Esophagus squamous epithelium (tissue), 5 donors: ENCODE measurements around the gene MXI1. TPM values are rescaled to one million over a fixed set of nuclear protein-coding genes. Genes with fewer than 3 reads are reported as not detected.

Source experiments
- DNase-seq: peaks from one replicate; lab custom pipeline; 2025; lab: John Stamatoyannopoulos, UW
- H3K27ac ChIP-seq, 4 donors: fragments of 200-600 bp; sonication (generic); one replicate each; pipeline ENCODE4 v1.5.1; 2016 to 2019; ENCODE audit warnings: mild to moderate bottlenecking in 1 of 4
- H3K27me3 ChIP-seq, 4 donors: fragments of 200-600 bp; sonication (generic); 1 replicate in 3 of 4; 2 replicates in 1 of 4; pipeline versions ENCODE4 v1.5.1 to v1.6.0; 2017 to 2021; ENCODE audit warnings: antibody characterized with exemption in 1 of 4
- H3K36me3 ChIP-seq, 3 donors: fragments of 200-600 bp; sonication (generic); one replicate each; pipeline ENCODE4 v1.5.1; 2016 to 2019
- H3K4me1 ChIP-seq, 3 donors: fragments of 200-600 bp; sonication (generic); one replicate each; pipeline ENCODE4 v1.5.1; 2017 to 2019
- H3K4me3 ChIP-seq, 4 donors: fragments of 200-600 bp; sonication (generic); 1 replicate in 3 of 4; 2 replicates in 1 of 4; pipeline ENCODE4 v1.5.1; 2016 to 2019; ENCODE audit warnings: mild to moderate bottlenecking in 2 of 4, moderate library complexity in 1 of 4
- H3K9me3 ChIP-seq, 3 donors: fragments of 200-600 bp; sonication (generic); one replicate each; pipeline ENCODE4 v1.5.1; 2016 to 2019
- POLR2A ChIP-seq, 4 donors: fragments of 450-650 bp; IDR thresholded peaks; one replicate each; pipeline ENCODE4 v1.6.1; 2017; ENCODE audit warnings: antibody characterized with exemption in 4 of 4, mild to moderate bottlenecking in 4 of 4, moderate library complexity in 3 of 4
- WGBS, 2 donors: methylation state at CpG; one replicate each; pipeline ENCODE4 v1.1.5; 2018; 5-methylcytosine and 5-hydroxymethylcytosine counted together
- intact Hi-C: fragments of 100-400 bp; cut with DNase I; formaldehyde crosslinking; loops from one replicate; pipeline ENCODE4 v1.15.0; 2022
- total RNA-seq, 4 donors: library from RNA; depleted of rRNA; stranded (reverse); fragments of >200 nt; gene quantifications; one replicate each; pipeline ENCODE4 v1.1.0, GENCODE V29; 2016
- TF ChIP-seq, protein P1 (sequence below), 6 experiments: fragments of 450-650 bp in 4 of 6; fragments of 200-600 bp in 2 of 6; sonication (generic) in 2 of 6; IDR thresholded peaks; one replicate each; pipeline ENCODE4 v1.5.1; 2016 to 2019; ENCODE audit warnings: antibody characterized with exemption in 6 of 6, mild to moderate bottlenecking in 4 of 6, moderate library complexity in 4 of 6
- donor health status: DM: yes; HTN: yes; CAD: no.

Gene MXI1
- total RNA-seq, 4 donors from 2014 or later, result 16.0 to 53.2 (median 35.0) TPM

GRCh38 chr10:110225756-110226542 lies 18.5 kb downstream of the MXI1 start:
- peak overlapping the region; percentile 62 to 96 (median 72) for H3K4me3 ChIP-seq
- H3K4me1 ChIP-seq, result peaks cover 16 to 56% (median 29%) of the 10 kb centered on the region in 3 donors
- TF ChIP-seq POLR2A (IDR thresholded peaks at IDR 0.05), result peak in 2 of 4 donors; percentile 41 to 43
- TF ChIP-seq, protein P1, sequence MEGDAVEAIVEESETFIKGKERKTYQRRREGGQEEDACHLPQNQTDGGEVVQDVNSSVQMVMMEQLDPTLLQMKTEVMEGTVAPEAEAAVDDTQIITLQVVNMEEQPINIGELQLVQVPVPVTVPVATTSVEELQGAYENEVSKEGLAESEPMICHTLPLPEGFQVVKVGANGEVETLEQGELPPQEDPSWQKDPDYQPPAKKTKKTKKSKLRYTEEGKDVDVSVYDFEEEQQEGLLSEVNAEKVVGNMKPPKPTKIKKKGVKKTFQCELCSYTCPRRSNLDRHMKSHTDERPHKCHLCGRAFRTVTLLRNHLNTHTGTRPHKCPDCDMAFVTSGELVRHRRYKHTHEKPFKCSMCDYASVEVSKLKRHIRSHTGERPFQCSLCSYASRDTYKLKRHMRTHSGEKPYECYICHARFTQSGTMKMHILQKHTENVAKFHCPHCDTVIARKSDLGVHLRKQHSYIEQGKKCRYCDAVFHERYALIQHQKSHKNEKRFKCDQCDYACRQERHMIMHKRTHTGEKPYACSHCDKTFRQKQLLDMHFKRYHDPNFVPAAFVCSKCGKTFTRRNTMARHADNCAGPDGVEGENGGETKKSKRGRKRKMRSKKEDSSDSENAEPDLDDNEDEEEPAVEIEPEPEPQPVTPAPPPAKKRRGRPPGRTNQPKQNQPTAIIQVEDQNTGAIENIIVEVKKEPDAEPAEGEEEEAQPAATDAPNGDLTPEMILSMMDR (IDR thresholded peaks at IDR 0.05), result peak; percentile 30 to 90 (median 64)
- intact Hi-C loops, result loop anchor here (10.0 kb wide), 1 partner anchor 49 kb away; no protein-coding TSS in a partner anchor
- WGBS, 2 donors, result 0% methylated on average over 1 to 12 of the region's 103 CpGs
- no peaks in the 10 kb centered on the region for H3K9me3 ChIP-seq
- H3K27ac ChIP-seq, result peak overlapping the region; percentile 85 to 98 (median 94)
- peak; percentile 53 for DNase-seq
- no peaks in the 10 kb centered on the region for H3K27me3 ChIP-seq
- peaks cover 0 to 29% (median 0%) of the 10 kb centered on the region in 3 donors for H3K36me3 ChIP-seq

DNA sequence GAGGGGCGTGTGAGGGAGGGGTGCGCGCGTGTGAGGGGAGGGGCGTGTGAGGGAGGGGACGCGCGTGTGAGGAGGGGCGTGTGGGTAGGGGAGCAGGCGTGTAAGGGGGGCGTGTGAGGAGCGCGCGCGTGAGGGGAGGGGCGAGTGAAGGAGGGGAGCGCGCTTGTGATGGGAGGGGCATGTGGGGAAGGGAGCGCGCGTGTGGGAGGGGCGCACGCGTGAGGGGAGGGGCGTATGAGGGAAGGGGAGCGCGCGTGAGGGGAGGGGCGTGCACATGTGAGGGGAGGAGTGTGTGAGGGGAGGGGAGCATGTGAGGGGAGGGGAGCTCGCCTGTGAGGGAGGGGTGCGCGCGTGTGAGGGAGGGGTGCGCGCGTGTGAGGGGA lies 19.1 kb downstream of the MXI1 start:
- intact Hi-C loops, result loop anchor here (10.0 kb wide), 1 partner anchor 48 kb away; no protein-coding TSS in a partner anchor
- 0% methylated on average over 2 of the region's 36 CpGs; no CpG with 5 or more reads in 1 of the 2 donors for WGBS, 2 donors
- H3K36me3 ChIP-seq, result peaks cover 0 to 33% (median 0%) of the 10 kb centered on the region in 3 donors
- peaks cover 16 to 50% (median 23%) of the 10 kb centered on the region in 3 donors for H3K4me1 ChIP-seq
- H3K4me3 ChIP-seq, result peak overlapping the region; percentile 62 to 96 (median 72)
- no peaks in the 10 kb centered on the region for H3K27me3 ChIP-seq
- H3K9me3 ChIP-seq, result no peaks in the 10 kb centered on the region
- TF ChIP-seq, protein P1 (IDR thresholded peaks at IDR 0.05), result no peak
- TF ChIP-seq POLR2A (IDR thresholded peaks at IDR 0.05), result no peak
- peak overlapping the region; percentile 85 to 98 (median 94) for H3K27ac ChIP-seq
- peak; percentile 93 for DNase-seq

DNA sequence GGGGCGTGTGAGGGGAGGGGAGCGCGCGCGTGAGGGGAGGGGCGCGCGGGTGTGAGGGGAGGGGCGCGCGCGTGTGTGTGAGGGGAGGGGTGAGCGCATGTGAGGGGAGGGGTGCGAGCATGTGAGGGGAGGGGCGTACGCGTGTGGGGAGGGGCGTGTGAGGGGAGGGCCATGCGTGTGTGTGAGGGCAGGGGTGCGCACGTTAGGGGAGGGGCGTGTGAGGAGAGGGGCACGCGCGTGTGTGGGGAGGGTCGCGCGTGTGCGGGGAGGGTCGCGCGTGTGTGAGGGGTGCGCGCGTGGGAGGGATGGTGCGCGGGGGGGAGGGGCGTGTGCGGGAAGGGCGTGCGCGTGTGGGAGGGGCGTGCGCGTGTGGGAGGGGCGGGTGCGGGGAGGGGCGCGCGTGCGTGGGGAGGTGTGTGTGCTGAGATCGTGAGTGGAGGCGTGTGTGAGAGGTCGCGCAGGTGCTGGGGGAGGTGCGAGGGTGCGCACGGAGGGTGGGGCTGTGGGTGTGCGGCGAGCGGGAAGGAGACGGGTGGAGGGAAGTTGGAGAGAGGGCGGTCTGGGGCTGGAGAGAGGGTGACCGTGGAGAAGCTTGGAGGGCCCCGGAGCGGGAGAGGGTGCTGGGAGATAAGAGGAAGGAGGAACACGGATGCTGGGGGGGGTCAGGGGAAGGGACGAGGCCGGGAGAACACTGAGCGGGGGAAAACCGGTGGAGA lies 19.7 kb downstream of the MXI1 start:
- peak; percentile 93 for DNase-seq
- Histone ChIP-seq H3K4me3 (peak overlapping the region; percentile 62 to 96 (median 72)), H3K27me3 (no peaks in the 10 kb centered on the region), H3K36me3 (peaks cover 0 to 38% (median 0%) of the 10 kb centered on the region in 3 donors), H3K27ac (peak overlapping the region; percentile 85 to 98 (median 94)), H3K4me1 (peaks cover 16 to 45% (median 18%) of the 10 kb centered on the region in 3 donors), H3K9me3 (no peaks in the 10 kb centered on the region)
- WGBS, 2 donors, result 1 to 2% methylated on average over 20 to 24 of the region's 71 CpGs
- TF ChIP-seq POLR2A (IDR thresholded peaks at IDR 0.05), result no peak
- TF ChIP-seq, protein P1 (IDR thresholded peaks at IDR 0.05), result no peak
- intact Hi-C loops, result loop anchor here (10.0 kb wide), 1 partner anchor 48 kb away; no protein-coding TSS in a partner anchor

GRCh38 chr10:110228066-110228465 lies 20.7 kb downstream of the MXI1 start:
- Histone ChIP-seq H3K9me3 (no peaks in the 10 kb centered on the region), H3K36me3 (peaks cover 0 to 43% (median 0%) of the 10 kb centered on the region in 3 donors), H3K4me1 (peaks cover 8 to 38% (median 10%) of the 10 kb centered on the region in 3 donors), H3K27ac (peak overlapping the region in 2 of 4 donors; percentile 92 to 97), H3K27me3 (no peaks in the 10 kb centered on the region), H3K4me3 (peak overlapping the region in 1 of 4 donors; percentile 96)
- no peak for DNase-seq
- TF ChIP-seq, protein P1 (IDR thresholded peaks at IDR 0.05), result no peak
- TF ChIP-seq POLR2A (IDR thresholded peaks at IDR 0.05), result no peak
- intact Hi-C loops, result loop anchor here (10.0 kb wide), 1 partner anchor 47 kb away; no protein-coding TSS in a partner anchor
- WGBS, 2 donors, result 72 to 76% methylated on average over 10 of the region's 10 CpGs
